KMS-11 (cell line): Measurements from ENCODE around the gene CBX1.
"Not testable (repeated sequence)": the region's sequence is repeated elsewhere in the genome, so short reads cannot be mapped to it uniquely, and the experiment has no call there.

Experiments used
- H2AFZ ChIP-seq: fragments of 200-600 bp; sonication (generic); 2 replicates; pipeline ENCODE4 v1.6.1; 2016; ENCODE audit warnings: antibody characterized with exemption, mixed run types, low read depth
- H3K27ac ChIP-seq: fragments of 200-600 bp; sonication (generic); 2 replicates; pipeline ENCODE4 v1.6.1; 2016; ENCODE audit warnings: mild to moderate bottlenecking, mixed run types
- H3K27me3 ChIP-seq: fragments of 200-600 bp; sonication (generic); 2 replicates; pipeline ENCODE4 v1.6.1; 2017; ENCODE audit warnings: mild to moderate bottlenecking, low read depth, mixed run types, moderate library complexity; ENCODE audit not compliant: insufficient read depth
- H3K36me3 ChIP-seq: fragments of 200-600 bp; sonication (generic); 2 replicates; pipeline ENCODE4 v1.6.1; 2017; ENCODE audit warnings: mild to moderate bottlenecking, mixed run types; ENCODE audit not compliant: insufficient read depth
- H3K4me1 ChIP-seq: fragments of 200-600 bp; sonication (generic); 2 replicates; pipeline ENCODE4 v1.6.1; 2016; ENCODE audit warnings: mild to moderate bottlenecking, low read depth, mixed run types; ENCODE audit not compliant: poor library complexity, severe bottlenecking
- H3K4me2 ChIP-seq: fragments of 200-600 bp; sonication (generic); 2 replicates; pipeline ENCODE4 v1.7.0; 2016; ENCODE audit warnings: mild to moderate bottlenecking, mixed run types
- H3K4me3 ChIP-seq: fragments of 200-600 bp; sonication (generic); IDR thresholded peaks from 2 replicates; pipeline ENCODE4 v1.6.1; 2017; ENCODE audit warnings: low read depth, low read length, mixed read lengths; ENCODE audit not compliant: insufficient read depth
- H3K79me2 ChIP-seq: fragments of 200-600 bp; sonication (generic); 2 replicates; pipeline ENCODE4 v1.6.1; 2016; ENCODE audit warnings: low read depth, mixed run types; ENCODE audit not compliant: insufficient read depth
- H3K9ac ChIP-seq: fragments of 200-600 bp; sonication (generic); 2 replicates; pipeline ENCODE4 v1.6.1; 2016; ENCODE audit warnings: mild to moderate bottlenecking, mixed run types
- H4K20me1 ChIP-seq: fragments of 200-600 bp; sonication (generic); 2 replicates; pipeline ENCODE4 v1.6.1; 2016; ENCODE audit warnings: mild to moderate bottlenecking, mixed run types; ENCODE audit not compliant: insufficient read depth
- TF ChIP-seq, protein P1 (sequence below): fragments of 200-600 bp; sonication (generic); conservative IDR thresholded peaks from 2 replicates; pipeline ENCODE4 v1.6.1; 2017; ENCODE audit warnings: low read depth, mild to moderate bottlenecking, antibody characterized with exemption, low read length, moderate library complexity, mixed read lengths

Gene CBX1

DNA sequence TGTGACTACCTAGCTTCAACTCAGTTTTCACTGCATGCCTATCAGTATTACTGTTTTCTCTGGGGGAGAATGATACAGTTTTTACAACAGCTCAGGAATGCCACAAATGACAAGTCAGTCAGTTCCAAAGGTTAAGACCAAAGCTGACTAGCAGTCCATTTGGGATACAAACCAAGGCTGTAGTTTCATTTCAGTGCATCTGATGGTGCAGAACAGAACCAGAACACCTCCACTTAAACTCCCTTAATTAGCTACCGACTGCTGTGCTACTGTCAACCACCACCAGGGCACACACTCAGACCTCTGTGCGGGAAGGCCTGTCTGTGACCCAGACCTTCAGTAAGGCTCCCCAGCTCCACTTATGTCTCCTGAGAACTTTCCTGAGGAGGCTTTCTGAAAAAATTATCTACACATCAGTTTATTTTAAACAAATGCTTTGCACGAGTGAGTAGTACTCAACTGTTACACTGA, 32.8 kb downstream of the CBX1 start:
- no peak overlapping the region for H3K27ac ChIP-seq
- H3K4me2 ChIP-seq = no peak overlapping the region
- 0 out of 2 replicates have a peak, but pooled peaks cover 4% of the 10 kb centered on the region for H3K36me3 ChIP-seq
- H3K4me3 ChIP-seq = no peak overlapping the region
- H2AFZ ChIP-seq = no peak overlapping the region
- no peak overlapping the region for H3K9ac ChIP-seq
- H3K27me3 ChIP-seq = no peaks in the 10 kb centered on the region
- H4K20me1 ChIP-seq = no peaks in the 10 kb centered on the region
- H3K79me2 ChIP-seq = no peaks in the 10 kb centered on the region
- peaks cover under 1% of the 10 kb centered on the region for H3K4me1 ChIP-seq
- TF ChIP-seq, protein P1, sequence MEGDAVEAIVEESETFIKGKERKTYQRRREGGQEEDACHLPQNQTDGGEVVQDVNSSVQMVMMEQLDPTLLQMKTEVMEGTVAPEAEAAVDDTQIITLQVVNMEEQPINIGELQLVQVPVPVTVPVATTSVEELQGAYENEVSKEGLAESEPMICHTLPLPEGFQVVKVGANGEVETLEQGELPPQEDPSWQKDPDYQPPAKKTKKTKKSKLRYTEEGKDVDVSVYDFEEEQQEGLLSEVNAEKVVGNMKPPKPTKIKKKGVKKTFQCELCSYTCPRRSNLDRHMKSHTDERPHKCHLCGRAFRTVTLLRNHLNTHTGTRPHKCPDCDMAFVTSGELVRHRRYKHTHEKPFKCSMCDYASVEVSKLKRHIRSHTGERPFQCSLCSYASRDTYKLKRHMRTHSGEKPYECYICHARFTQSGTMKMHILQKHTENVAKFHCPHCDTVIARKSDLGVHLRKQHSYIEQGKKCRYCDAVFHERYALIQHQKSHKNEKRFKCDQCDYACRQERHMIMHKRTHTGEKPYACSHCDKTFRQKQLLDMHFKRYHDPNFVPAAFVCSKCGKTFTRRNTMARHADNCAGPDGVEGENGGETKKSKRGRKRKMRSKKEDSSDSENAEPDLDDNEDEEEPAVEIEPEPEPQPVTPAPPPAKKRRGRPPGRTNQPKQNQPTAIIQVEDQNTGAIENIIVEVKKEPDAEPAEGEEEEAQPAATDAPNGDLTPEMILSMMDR = peak; percentile 68

DNA sequence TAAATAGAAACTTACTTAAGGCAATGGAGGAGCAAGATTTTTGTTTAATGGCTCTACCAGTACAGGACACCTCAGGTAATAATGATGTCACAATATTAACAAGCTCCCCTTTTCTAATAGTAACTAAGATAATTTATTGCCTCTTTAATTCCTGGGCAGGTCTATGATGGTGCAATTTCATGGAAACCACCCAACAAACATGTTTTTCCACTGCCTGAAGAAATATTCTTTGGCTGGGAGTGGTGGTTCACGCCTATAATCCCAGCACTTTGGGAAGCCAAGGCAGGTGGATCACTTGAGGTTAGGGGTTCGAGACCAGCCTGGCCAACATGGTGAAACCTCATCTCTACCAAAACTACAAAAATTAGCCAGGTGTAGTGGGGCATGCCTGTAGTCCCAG, 33.5 kb downstream of the CBX1 start:
- H3K4me2 ChIP-seq, H3K4me3 ChIP-seq, H3K27ac ChIP-seq, H3K27me3 ChIP-seq, H2AFZ ChIP-seq, H3K36me3 ChIP-seq, H3K9ac ChIP-seq, H3K79me2 ChIP-seq, H4K20me1 ChIP-seq, H3K4me1 ChIP-seq: not testable (repeated sequence)

DNA sequence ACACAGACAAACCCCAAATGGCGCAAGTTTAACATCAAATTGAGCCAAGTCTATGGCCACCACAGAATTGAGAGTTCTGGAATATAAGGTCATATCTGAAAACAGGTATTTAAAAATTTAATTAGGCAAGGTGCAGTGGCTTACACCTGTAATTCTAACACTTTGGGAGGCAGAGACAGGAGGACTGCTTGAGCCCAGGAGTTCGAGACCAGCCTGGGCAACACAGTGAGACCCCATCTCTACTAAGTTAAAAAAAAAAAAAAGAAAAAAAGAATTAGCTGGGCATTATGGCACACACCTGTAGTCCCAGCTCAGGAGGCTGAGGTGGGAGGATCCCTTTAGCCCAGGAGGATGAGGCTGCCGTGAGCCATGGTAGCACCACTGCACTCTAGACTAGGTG, 34.0 kb downstream of the CBX1 start:
- Histone ChIP-seq H3K9ac (no peak overlapping the region), H3K4me1 (peaks cover 6% of the 10 kb centered on the region), H3K4me2 (no peak overlapping the region), H3K36me3 (peaks cover 6% of the 10 kb centered on the region; the same call in 1 of the 2 replicates), H3K27ac (no peak overlapping the region), H4K20me1 (no peaks in the 10 kb centered on the region), H3K4me3 (no peak overlapping the region), H3K27me3 (no peaks in the 10 kb centered on the region), H3K79me2 (no peaks in the 10 kb centered on the region), H2AFZ (no peak overlapping the region)
- TF ChIP-seq, protein P1 = no peak

DNA sequence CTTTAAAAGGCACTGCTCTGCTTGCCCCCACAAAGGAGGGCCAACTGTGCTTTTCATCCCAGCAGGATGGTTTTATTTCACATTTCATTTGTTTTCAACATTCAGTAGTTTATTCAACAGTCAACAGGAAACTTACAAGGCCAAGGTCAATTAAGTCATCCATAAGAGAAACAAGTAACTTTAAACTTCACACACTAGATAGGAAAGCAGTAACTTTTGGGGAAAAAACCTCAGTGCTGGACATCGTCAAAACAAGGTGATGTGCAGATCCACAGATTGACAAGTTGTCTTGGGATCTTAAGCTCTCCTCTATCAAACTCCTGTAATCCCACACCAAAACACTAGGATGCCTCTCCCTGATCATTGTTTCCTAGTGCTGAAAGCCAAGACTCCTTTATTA, 34.6 kb downstream of the CBX1 start:
- no peaks in the 10 kb centered on the region for H3K79me2 ChIP-seq
- no peak overlapping the region for H2AFZ ChIP-seq
- peaks cover 9% of the 10 kb centered on the region; the same call in 1 of the 2 replicates for H3K36me3 ChIP-seq
- H3K4me1 ChIP-seq = peaks cover 6% of the 10 kb centered on the region
- H3K9ac ChIP-seq = no peak overlapping the region
- H3K4me2 ChIP-seq = no peak overlapping the region
- no peak overlapping the region for H3K4me3 ChIP-seq
- H4K20me1 ChIP-seq = no peaks in the 10 kb centered on the region
- no peak overlapping the region for H3K27ac ChIP-seq
- TF ChIP-seq, protein P1 = no peak
- H3K27me3 ChIP-seq = no peaks in the 10 kb centered on the region

DNA sequence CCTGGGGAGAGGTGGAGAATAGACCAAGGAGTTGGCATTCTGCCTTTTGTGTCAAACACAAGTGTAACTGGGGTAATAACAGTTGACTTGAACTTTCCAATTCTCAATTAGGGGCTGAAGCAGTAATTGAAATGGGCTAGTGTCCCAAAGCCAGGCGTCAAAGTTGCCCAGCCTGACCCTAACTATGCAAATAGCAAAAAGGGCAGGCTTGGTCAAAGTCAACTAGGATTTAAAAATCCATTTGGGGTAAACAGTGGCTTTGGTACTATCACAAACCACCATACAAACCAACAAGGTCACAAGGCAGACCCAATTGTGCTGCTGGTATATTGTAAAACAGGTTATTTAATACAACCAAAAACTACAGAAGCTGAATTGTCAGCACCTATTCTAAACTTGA, 35.1 kb downstream of the CBX1 start:
- Histone ChIP-seq H3K27ac (no peak overlapping the region), H3K4me2 (no peak overlapping the region), H3K4me1 (peaks cover 6% of the 10 kb centered on the region), H4K20me1 (no peaks in the 10 kb centered on the region), H3K9ac (no peak overlapping the region), H2AFZ (no peak overlapping the region), H3K4me3 (no peak overlapping the region), H3K79me2 (no peaks in the 10 kb centered on the region), H3K36me3 (peaks cover 9% of the 10 kb centered on the region; the same call in 1 of the 2 replicates), H3K27me3 (no peaks in the 10 kb centered on the region)
- TF ChIP-seq, protein P1 = no peak
